Bronchial epithelial cell (primary cell): ENCODE data around the gene BPTF. TPM values are rescaled to one million over a fixed set of nuclear protein-coding genes. Genes with fewer than 3 reads are reported as not detected.
"Not testable (repeated sequence)": the region's sequence is repeated elsewhere in the genome, so short reads cannot be mapped to it uniquely, and the experiment has no call there.

Experiments used
- DNase-seq: peaks from one replicate; pipeline ENCODE4 v3.0.0-alpha.2; 2010; ENCODE audit warnings: low read depth
- FAIRE-seq: peaks from 2 replicates; lab custom pipeline; 2011; peaks lifted over from hg19 to GRCh38; lab: Jason Lieb, UNC
- H3K27me3 ChIP-seq: 2 replicates; pipeline ENCODE4 v1.5.1; 2011; ENCODE audit warnings: low read length; ENCODE audit not compliant: control insufficient read depth, insufficient read depth
- H3K36me3 ChIP-seq: 2 replicates; pipeline ENCODE4 v1.5.1; 2011; ENCODE audit warnings: low read length; ENCODE audit not compliant: control insufficient read depth, insufficient read depth
- H3K4me3 ChIP-seq: 2 replicates; pipeline ENCODE4 v1.5.1; 2011; ENCODE audit warnings: mild to moderate bottlenecking, low read depth, low read length, control low read depth
- total RNA-seq: library from RNA; depleted of rRNA; stranded (reverse); fragments of >200 nt; gene quantifications from 2 replicates; pipeline ENCODE4 v1.2.1, GENCODE V29; 2014
- TF ChIP-seq, protein P1 (sequence below): IDR thresholded peaks from 2 replicates; pipeline ENCODE4 v1.5.1; 2011; ENCODE audit warnings: mild to moderate bottlenecking, moderate library complexity, low read length, control low read depth, inconsistent platforms; ENCODE audit not compliant: insufficient read depth, severe bottlenecking

BPTF gene
- total RNA-seq, 1 donor from 2014 or later = 18.7 TPM

DNA sequence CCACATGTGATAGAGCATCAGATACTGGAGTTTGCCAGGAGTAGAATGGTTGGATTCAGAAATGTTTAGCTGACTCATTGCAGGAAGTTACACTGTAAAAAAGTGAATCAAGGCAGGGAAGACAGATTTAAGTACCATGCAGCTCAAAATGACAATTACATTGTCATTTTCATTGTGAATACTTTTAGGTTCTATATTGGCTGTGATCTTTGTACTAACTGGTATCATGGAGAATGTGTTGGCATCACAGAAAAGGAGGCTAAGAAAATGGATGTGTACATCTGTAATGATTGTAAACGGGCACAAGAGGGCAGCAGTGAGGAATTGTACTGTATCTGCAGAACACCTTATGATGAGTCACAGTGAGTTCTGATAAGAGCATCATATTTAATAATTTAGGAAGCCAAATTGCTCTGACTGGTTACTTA lies 137.9 kb downstream of the BPTF start:
- FAIRE-seq, H3K4me3 ChIP-seq, H3K27me3 ChIP-seq: not testable (repeated sequence)
- peaks cover 14% of the 10 kb centered on the region for H3K36me3 ChIP-seq
- DNase-seq = peak; percentile 66
- TF ChIP-seq, protein P1, sequence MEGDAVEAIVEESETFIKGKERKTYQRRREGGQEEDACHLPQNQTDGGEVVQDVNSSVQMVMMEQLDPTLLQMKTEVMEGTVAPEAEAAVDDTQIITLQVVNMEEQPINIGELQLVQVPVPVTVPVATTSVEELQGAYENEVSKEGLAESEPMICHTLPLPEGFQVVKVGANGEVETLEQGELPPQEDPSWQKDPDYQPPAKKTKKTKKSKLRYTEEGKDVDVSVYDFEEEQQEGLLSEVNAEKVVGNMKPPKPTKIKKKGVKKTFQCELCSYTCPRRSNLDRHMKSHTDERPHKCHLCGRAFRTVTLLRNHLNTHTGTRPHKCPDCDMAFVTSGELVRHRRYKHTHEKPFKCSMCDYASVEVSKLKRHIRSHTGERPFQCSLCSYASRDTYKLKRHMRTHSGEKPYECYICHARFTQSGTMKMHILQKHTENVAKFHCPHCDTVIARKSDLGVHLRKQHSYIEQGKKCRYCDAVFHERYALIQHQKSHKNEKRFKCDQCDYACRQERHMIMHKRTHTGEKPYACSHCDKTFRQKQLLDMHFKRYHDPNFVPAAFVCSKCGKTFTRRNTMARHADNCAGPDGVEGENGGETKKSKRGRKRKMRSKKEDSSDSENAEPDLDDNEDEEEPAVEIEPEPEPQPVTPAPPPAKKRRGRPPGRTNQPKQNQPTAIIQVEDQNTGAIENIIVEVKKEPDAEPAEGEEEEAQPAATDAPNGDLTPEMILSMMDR = peak; percentile 45

DNA sequence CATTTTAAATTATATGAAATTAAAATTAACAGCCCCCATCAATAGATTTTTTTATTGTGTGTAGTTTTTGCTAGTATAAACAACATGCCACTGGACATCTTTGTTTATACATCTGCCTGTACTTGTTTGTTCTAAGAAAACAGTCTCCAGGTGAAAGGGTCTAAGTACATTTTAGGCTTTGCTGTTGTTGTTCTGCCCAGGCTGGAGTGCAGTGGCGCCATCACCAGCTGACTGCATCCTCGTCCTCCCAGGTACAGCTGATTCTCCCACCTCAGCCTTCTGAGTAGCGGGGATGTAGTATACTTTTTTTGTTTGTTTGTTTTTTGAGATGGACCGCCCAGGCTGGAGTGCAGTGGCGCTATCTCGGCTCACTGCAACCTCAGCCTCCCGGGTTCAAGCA lies 145.5 kb downstream of the BPTF start:
- no peaks in the 10 kb centered on the region for H3K27me3 ChIP-seq
- no peak overlapping the region for H3K4me3 ChIP-seq
- TF ChIP-seq, protein P1 = no peak
- FAIRE-seq (no peak), DNase-seq (no peak)
- H3K36me3 ChIP-seq = peaks cover 8% of the 10 kb centered on the region

DNA sequence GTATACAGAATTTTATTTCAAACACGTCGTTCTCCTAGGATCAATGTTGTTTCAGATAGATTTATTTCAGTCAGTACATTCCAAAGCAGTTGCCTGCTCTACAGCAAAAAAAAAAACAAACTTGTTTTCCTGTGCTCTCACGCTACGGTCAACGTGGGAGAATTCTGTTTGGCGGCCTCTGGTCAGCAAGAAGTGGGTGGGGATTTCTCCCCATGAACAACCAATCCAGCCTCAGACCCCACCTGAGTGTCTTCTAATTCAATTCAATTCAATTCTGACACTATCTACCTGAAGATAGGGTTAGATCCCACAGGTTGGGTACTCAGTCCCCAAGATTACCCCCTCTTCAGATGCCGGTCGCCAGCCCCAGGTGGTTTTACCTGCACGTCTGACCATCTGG lies 148.9 kb downstream of the BPTF start:
- TF ChIP-seq, protein P1 = no peak
- Histone ChIP-seq H3K36me3 (peaks cover 1% of the 10 kb centered on the region), H3K27me3 (no peaks in the 10 kb centered on the region), H3K4me3 (no peak overlapping the region)
- DNase-seq (no peak), FAIRE-seq (no peak)

DNA sequence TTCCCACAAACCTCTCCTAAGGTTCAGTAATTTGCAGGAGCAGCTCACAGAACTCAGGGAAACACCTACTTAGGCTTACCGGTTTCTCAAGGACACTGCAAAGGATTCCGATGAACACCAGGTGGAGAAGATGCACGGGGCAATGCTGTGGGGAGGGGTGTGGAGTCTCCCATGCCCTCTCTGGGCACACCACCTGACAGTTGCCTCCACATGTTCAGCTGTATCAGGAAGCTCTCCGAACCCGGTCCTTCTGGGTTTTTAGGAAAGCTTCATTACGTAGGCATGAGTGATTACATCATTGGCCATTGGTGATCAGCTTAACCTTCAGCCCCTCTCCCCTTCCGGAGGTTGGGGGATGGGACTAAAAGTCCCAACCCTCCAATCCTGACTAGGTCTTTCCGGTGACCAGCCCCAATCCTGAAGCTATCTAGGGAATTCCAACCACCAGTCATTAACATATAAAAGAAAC lies 149.3 kb downstream of the BPTF start:
- no peak for FAIRE-seq
- peaks cover 1% of the 10 kb centered on the region for H3K36me3 ChIP-seq

DNA sequence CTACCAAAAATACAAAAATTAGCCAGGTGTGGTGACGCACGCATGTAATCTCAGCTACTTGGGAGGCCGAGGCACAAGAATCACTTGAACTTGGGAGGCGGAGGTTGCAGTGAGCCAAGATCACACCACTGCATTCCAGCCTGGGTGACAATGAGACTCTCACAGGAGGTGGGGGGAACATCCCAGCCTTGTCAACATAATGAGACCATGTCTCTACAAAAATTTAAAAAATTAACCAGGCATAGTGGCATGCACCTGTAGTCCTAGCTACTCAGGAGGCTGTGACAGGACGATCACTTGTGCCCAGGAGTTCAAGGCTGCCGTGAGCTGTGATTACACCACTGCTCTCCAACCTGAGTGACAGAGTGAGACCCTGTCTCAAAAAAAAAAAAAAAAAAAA lies 151.0 kb downstream of the BPTF start:
- not testable (repeated sequence) for FAIRE-seq, H3K4me3 ChIP-seq, DNase-seq, H3K27me3 ChIP-seq, H3K36me3 ChIP-seq

More for the DNA sequence above, 149.3 kb downstream of the BPTF start:
- DNase-seq = no peak
- TF ChIP-seq, protein P1 = no peak
- Histone ChIP-seq H3K27me3 (no peaks in the 10 kb centered on the region), H3K4me3 (no peak overlapping the region)

DNA sequence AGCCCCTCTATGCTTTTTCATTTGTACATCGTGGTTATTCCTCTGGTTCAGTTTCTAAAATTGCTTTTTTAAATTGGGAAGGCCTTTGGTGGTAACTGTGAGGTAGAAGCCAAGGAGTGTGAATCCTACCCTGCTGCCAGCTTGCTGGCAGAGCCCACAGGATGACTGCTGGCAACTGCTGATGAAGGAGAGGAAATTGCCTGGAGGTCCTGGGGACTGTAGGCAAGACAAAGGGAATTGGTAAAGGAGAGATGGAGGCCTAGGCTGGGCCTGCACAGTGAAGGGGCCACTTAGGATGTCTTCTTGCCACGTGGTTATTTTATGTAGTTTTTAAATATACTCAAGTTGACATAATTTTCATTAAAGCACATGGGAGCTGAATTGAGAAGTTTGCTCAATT lies 155.2 kb downstream of the BPTF start:
- no peak overlapping the region for H3K4me3 ChIP-seq
- DNase-seq = no peak
- H3K27me3 ChIP-seq = no peaks in the 10 kb centered on the region
- FAIRE-seq = no peak
- no peaks in the 10 kb centered on the region for H3K36me3 ChIP-seq
- TF ChIP-seq, protein P1 = no peak

DNA sequence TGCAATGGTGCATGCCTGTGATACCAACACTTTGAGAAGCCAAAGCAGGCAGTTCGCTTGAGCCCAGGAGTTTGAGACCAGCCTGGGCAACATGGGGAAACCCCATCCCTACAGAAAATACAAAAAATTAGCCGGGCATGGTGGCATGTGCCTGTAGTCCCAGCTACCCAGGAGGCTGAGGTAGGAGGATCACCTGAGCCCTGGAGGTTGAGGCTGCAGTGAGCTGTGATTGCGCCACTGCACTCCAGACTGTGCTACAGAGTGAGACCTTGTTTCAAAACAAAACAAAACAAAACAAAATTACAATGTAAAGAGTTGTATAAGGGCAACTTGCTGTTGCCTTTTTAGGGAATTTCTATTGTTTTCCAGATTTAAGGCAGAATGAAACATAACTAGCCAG lies 155.6 kb downstream of the BPTF start:
- H3K36me3 ChIP-seq, H3K4me3 ChIP-seq, FAIRE-seq, DNase-seq, H3K27me3 ChIP-seq: not testable (repeated sequence)
